ENCODE measurements around the gene EXOC6B.

EXOC6B gene

DNA sequence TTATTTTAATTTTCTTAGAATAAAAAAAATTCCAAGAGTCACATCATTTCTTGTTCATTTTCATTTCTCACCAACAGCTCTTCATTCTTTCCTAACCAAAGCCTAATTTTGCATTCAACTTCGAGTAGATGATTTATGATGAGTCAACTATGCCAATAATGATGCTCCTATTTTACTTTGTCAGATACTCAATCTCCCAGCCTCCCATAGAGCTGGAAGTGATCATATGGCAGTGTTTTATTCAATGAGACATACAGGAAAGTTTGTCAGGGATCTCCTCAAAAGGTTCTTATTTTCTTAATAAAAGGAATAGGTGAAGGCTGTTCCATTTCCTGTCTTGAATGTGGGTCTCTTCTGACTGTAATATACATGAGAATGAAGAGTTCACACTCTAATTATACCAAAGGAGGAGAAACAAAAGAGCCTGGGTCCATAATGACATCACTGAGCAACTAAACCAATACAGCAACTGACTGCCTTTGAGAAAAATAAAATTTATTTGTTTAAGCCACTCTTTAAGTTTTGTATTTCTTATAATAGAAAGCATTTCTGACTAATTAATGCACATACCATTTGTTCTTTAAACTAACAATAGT, 447.0 kb downstream of the EXOC6B start:
- no peak for DNase-seq (ENCODE audit: extremely low spot score)
- ChIA-PET POLR2A (no interaction called here), CTCF (interaction anchor here (1.9 kb wide), 1 partner anchor 27 kb away, joined by 4 read pairs; no protein-coding TSS in a partner anchor)
- TF ChIP-seq, protein P1, sequence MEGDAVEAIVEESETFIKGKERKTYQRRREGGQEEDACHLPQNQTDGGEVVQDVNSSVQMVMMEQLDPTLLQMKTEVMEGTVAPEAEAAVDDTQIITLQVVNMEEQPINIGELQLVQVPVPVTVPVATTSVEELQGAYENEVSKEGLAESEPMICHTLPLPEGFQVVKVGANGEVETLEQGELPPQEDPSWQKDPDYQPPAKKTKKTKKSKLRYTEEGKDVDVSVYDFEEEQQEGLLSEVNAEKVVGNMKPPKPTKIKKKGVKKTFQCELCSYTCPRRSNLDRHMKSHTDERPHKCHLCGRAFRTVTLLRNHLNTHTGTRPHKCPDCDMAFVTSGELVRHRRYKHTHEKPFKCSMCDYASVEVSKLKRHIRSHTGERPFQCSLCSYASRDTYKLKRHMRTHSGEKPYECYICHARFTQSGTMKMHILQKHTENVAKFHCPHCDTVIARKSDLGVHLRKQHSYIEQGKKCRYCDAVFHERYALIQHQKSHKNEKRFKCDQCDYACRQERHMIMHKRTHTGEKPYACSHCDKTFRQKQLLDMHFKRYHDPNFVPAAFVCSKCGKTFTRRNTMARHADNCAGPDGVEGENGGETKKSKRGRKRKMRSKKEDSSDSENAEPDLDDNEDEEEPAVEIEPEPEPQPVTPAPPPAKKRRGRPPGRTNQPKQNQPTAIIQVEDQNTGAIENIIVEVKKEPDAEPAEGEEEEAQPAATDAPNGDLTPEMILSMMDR (IDR thresholded peaks at IDR 0.05; ENCODE audit: control extremely low read depth, extremely low read depth, low read depth, missing control alignments) = no peak

- no peak for DNase-seq (ENCODE audit: extremely low spot score)
- ChIA-PET CTCF (no interaction called here), POLR2A (no interaction called here)
- TF ChIP-seq, protein P1 (IDR thresholded peaks at IDR 0.05; ENCODE audit: control extremely low read depth, extremely low read depth, low read depth, missing control alignments) = no peak
Observed at GRCh38 chr2:72367530-72368225, 458.2 kb downstream of the EXOC6B start.

DNA sequence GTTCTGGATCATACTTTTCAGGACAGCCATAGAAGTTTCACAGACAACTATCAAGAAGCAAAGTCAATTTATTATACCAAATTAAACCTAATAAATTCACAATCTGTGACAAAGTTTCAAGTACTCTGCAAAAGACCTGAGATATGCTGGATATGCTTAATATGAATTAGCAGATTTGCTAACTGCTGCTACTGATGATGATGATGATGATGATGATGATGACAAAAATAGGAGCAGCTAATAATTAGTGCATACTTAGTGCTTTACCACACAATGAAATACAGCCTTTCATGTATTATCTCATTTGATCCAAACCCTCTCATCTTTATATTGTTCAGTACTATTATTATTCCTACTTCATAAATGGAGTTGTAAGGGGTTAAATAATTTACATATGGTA, 462.4 kb downstream of the EXOC6B start:
- ChIA-PET POLR2A (no interaction called here), CTCF (no interaction called here)
- DNase-seq (ENCODE audit: extremely low spot score) = no peak
- TF ChIP-seq, protein P1 (IDR thresholded peaks at IDR 0.05; ENCODE audit: control extremely low read depth, extremely low read depth, low read depth, missing control alignments) = no peak

DNA sequence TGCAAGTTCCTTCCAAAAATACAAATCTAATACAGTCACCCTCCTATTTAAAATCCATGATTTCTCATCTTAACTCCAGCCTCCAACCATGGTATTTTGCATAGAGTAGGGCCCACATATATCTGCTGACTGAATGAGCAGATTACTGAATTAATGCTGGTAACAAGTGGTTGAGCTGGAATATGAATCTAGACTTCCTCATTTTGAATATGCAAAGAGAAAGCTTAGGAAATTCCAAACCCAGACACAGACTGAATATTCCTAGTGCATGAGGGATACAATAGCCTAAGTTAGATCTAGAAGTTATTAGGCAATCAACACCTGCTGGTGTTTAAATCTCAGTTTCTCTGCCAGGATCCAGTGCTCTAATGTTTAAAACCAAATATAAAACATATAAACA, 463.1 kb downstream of the EXOC6B start:
- TF ChIP-seq, protein P1 (IDR thresholded peaks at IDR 0.05; ENCODE audit: control extremely low read depth, extremely low read depth, low read depth, missing control alignments) = no peak
- ChIA-PET CTCF (no interaction called here), POLR2A (no interaction called here)
- DNase-seq (ENCODE audit: extremely low spot score) = no peak

- no peak for DNase-seq (ENCODE audit: extremely low spot score)
- ChIA-PET POLR2A (no interaction called here), CTCF (no interaction called here)
- TF ChIP-seq, protein P1 (IDR thresholded peaks at IDR 0.05; ENCODE audit: control extremely low read depth, extremely low read depth, low read depth, missing control alignments) = no peak
Observed at GRCh38 chr2:72361521-72361920, 464.3 kb downstream of the EXOC6B start.

GRCh38 chr2:72361042-72361441, 464.8 kb downstream of the EXOC6B start:
- TF ChIP-seq, protein P1 (IDR thresholded peaks at IDR 0.05; ENCODE audit: control extremely low read depth, extremely low read depth, low read depth, missing control alignments) = no peak
- CTCF ChIA-PET = interaction anchor here (1.2 kb wide), 1 partner anchor 15 kb away, joined by 5 read pairs; no protein-coding TSS in a partner anchor
- no peak for DNase-seq (ENCODE audit: extremely low spot score)
- POLR2A ChIA-PET = no interaction called here

Data from GM10248 (cell line).